Hippocampal formation (tissue), 2 donors: ENCODE results near the gene COX17.

Experiments
- DNase-seq, 2 donors: peaks; one replicate each; lab custom pipeline; 2025; lab: John Stamatoyannopoulos, UW

The COX17 gene

GRCh38 chr3:119645813-119646212 lies 31.4 kb downstream of the COX17 start:
- no peak for DNase-seq

- DNase-seq: no peak
Measured at GRCh38 chr3:119644481-119644880, 32.7 kb downstream of the COX17 start.

GRCh38 chr3:119643528-119643927 lies 33.7 kb downstream of the COX17 start:
- DNase-seq: no peak

- DNase-seq: no peak
Measured at GRCh38 chr3:119642746-119643473, 34.3 kb downstream of the COX17 start.

- DNase-seq: no peak
Measured at GRCh38 chr3:119641416-119641815, 35.8 kb downstream of the COX17 start.

- DNase-seq: no peak
Measured at GRCh38 chr3:119639494-119640350, 37.5 kb downstream of the COX17 start.

- DNase-seq: no peak
Measured at GRCh38 chr3:119637679-119638477, 39.3 kb downstream of the COX17 start.

- no peak for DNase-seq
Measured at GRCh38 chr3:119636891-119637611, 40.2 kb downstream of the COX17 start.

GRCh38 chr3:119636249-119636648 lies 41.0 kb downstream of the COX17 start:
- no peak for DNase-seq

- DNase-seq: no peak
Measured at GRCh38 chr3:119635719-119636118, 41.5 kb downstream of the COX17 start.

- DNase-seq: no peak
Measured at GRCh38 chr3:119632829-119633228, 44.4 kb downstream of the COX17 start.

- DNase-seq: no peak
Measured at GRCh38 chr3:119632216-119632615, 45.0 kb downstream of the COX17 start.

GRCh38 chr3:119631516-119631915 lies 45.7 kb downstream of the COX17 start:
- DNase-seq: no peak

- DNase-seq: no peak
Measured at GRCh38 chr3:119630880-119631329, 46.3 kb downstream of the COX17 start.

GRCh38 chr3:119630128-119630879 lies 46.9 kb downstream of the COX17 start:
- no peak for DNase-seq

GRCh38 chr3:119628816-119629445 lies 48.3 kb downstream of the COX17 start:
- DNase-seq: no peak

- DNase-seq: no peak
Measured at GRCh38 chr3:119628390-119628789, 48.8 kb downstream of the COX17 start.

GRCh38 chr3:119627461-119627860 lies 49.7 kb downstream of the COX17 start:
- DNase-seq: no peak

- no peak for DNase-seq
Measured at GRCh38 chr3:119626196-119626595, 51.0 kb downstream of the COX17 start.

GRCh38 chr3:119625451-119626153 lies 51.6 kb downstream of the COX17 start:
- DNase-seq: no peak
